NCI-H2196 (cell line): Measurements from ENCODE around the gene ATP1B3.
"Not testable (repeated sequence)": the region's sequence is repeated elsewhere in the genome, so short reads cannot be mapped to it uniquely, and the experiment has no call there.

Experiments used
- DNase-seq: peaks from one replicate; lab custom pipeline; 2025; ENCODE audit not compliant: unreplicated experiment; lab: John Stamatoyannopoulos, UW

ATP1B3 gene

GRCh38 chr3:141941093-141941492, 64.7 kb downstream of the ATP1B3 start:
- no peak for DNase-seq

GRCh38 chr3:141942006-141942405, 65.6 kb downstream of the ATP1B3 start:
- DNase-seq: no peak

- no peak for DNase-seq
These were observed 69.5 kb downstream of the ATP1B3 start for GRCh38 chr3:141945726-141946485.

- no peak for DNase-seq
These were observed 73.0 kb downstream of the ATP1B3 start for GRCh38 chr3:141949399-141949798.

- DNase-seq: no peak
These were observed 73.5 kb downstream of the ATP1B3 start for GRCh38 chr3:141949972-141950371.

GRCh38 chr3:141950572-141951493, 74.4 kb downstream of the ATP1B3 start:
- no peak for DNase-seq

- DNase-seq: no peak
These were observed 76.2 kb downstream of the ATP1B3 start for GRCh38 chr3:141952611-141953010.

GRCh38 chr3:141955175-141955574, 78.7 kb downstream of the ATP1B3 start:
- no peak for DNase-seq

GRCh38 chr3:141959589-141960554, 83.4 kb downstream of the ATP1B3 start:
- no peak for DNase-seq

GRCh38 chr3:141960731-141961130, 84.3 kb downstream of the ATP1B3 start:
- DNase-seq: no peak

GRCh38 chr3:141963301-141963700, 86.9 kb downstream of the ATP1B3 start:
- no peak for DNase-seq

GRCh38 chr3:141965471-141965870, 89.0 kb downstream of the ATP1B3 start:
- no peak for DNase-seq

- no peak for DNase-seq
These were observed 93.3 kb downstream of the ATP1B3 start for GRCh38 chr3:141969711-141970110.

- no peak for DNase-seq
These were observed 95.1 kb downstream of the ATP1B3 start for GRCh38 chr3:141971571-141971970.

GRCh38 chr3:141972399-141972798, 96.0 kb downstream of the ATP1B3 start:
- DNase-seq: no peak

GRCh38 chr3:141974777-141975176, 98.3 kb downstream of the ATP1B3 start:
- DNase-seq: not testable (repeated sequence)
